ENCODE results near the gene KCNAB2.
A peak's percentile ranks its signal among the peaks of the same experiment; 100 is the strongest.

KCNAB2 gene

DNA sequence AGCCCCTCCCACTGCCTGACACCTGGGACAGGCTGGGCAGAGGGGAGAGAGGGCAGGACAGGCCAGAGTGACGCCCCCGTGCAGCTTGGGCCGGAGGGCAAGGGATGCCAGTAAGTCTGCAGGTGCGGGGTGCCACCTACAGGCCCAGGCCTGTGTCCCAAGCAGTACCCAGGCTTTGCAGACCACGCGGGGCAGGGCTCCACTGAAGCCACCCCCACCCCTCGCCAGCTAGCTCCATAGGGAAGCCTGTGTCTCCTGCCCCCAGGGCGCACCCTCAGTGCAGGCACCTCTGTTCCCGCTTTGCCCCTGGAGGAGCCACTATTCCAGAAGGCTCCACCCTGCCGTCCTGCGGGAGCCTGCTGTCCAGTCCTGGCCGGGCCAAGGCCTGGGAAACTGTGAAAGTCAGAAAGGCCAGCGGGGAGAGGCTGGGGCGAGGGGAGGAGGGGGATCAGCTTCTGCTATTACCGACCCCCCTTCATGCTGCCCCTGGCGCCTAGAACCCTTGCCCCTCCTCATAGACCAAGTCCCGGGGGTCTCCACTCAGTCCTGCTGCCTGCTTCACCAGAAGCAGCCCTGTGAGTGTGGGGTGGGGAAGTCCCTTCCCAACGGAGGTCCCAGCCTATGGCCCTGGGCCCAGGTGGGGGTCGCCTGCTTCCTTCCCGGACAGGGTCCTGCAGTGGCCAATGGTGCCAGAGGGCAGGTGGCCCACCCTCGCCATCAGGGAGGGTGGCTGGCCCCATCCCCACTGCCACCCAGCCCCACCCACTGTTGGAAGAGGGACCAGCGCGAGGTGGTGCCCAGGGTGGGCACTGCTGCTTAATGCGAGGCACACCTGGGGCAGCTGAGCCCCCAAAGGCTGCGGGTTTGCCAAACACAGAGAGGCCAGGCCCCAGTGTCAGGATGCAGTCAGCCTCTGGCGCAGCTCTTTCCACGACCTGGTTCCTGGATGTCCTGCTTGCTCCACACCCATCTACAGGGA lies 54.4 kb downstream of the KCNAB2 start:
- no peak for DNase-seq

DNA sequence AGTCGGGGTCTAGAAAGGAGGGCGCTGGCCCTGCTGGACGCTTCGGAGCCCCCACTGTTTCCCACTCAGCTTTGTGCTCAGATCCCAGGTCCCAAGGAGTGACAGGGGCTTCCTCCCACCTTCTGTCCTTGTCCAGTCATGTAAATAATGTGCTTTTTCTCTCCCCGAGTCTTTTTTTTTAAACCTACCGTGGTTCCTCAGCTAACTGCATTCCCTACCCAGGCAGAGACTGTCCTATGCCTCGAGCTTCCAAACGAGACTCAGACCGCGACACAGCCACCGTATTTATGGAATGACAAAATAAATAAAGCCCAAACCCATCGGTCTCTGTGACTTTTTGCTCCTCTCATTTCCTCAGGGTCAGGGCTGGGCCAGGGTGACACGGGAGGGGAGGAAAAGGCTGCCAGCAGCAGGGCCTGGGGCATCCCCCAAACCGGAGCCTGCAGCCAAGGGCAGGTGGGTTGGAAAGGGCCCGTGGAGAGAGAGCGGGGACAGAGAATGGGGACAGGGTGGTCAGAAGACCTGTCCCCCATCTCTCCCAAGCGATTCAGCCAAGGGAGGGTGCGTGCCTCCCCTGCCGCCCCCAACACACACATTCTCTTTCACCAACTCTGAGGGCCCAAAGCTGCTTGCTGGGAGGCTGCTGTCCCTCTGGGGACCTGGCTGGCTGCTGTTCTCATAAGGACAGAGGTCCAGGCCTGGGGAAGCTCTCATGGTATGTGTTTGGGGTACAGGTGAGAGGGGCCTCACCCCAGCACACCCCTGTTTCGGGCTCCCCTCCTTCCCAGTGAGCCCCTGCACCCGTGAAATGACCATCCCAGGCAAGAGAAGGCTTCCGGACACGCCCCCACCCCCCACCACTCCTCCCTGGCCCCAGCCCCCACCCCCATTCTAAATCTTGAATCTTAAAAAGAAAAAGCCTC lies 55.4 kb downstream of the KCNAB2 start:
- DNase-seq = no peak

DNA sequence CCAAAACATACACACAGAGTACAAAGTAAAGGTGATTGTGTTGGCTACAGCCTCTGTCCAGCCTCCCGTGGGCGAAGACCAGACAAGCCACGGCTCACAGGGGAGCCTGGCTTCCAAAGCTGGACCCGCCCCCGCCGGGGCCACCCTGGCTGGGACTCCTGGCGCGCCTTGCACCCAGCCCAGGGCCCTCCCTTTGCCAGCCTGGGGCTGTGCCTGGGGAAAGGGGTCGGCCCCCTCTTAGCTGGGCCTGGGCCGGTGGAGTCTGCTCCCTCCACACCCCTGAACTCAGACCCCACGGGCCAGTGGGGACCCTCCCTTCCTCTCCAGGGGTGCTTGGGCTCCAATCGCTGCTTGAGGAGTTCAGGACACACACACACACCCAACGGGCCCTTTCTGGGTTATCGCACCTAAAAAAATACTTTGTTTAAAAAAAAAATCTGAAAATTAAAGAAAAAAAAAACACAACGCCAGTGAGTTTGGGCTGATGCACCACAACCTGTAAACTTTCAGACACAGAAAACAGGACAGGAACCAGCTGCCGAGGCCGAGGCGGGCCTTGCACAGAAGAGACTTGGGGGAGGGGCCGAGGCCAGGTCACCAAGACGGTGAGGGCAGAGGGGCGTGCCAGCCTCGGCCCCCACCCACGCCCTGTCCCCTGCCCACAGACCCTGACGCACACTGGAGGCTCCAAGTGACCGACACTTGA lies 56.3 kb downstream of the KCNAB2 start:
- no peak for DNase-seq

DNA sequence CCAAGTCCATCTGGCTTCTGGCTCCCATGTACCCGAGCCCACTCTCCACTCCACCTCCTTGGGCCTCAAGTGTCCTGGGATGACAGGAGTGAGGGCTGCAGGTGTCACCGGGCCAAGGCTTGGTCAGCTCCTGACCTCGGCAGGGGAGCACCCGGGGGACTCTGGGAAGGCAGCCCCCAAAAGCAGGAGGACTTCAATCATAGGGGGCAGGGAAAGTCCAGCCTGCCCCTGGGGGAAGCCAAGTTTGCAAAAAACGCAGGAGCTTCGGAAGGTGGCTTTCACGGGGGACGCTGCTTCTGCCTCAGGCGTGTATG lies 56.8 kb downstream of the KCNAB2 start:
- no peak for DNase-seq

DNA sequence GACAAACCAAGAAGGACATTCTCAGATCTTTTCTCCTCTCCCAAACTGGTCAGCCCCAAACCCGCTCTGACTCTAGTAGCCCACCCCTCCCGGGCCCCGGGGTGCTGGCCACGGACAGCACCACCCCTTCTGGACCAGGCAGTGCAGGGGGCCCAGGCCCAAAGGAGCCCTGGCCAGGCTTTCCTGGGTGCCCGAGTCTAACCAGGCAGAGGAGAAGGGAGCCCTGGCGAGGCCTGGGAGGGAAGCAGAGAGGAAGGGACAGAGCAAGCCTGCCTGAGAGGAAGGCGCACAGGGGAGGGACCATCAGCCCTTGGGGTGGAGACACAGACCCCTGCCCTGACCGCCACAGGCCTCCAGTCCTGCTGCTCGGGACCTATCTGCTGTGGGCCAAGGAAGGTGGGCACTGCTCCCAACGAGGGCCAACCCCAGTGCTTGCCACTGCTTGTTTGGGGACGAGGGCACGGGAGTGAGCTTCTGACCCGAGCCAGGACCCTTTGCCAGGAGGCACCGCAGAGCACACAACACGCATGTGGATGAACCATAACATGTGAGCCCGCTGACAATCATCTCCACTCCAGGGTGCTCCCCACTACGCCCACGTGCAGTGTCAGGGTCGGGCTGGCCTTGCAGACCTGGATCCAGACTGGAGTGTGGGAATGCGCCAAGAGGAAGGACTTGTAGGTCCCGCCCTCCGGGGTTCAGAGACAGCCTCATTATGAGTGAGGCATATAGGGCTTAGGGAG lies 57.6 kb downstream of the KCNAB2 start:
- no peak for DNase-seq

DNA sequence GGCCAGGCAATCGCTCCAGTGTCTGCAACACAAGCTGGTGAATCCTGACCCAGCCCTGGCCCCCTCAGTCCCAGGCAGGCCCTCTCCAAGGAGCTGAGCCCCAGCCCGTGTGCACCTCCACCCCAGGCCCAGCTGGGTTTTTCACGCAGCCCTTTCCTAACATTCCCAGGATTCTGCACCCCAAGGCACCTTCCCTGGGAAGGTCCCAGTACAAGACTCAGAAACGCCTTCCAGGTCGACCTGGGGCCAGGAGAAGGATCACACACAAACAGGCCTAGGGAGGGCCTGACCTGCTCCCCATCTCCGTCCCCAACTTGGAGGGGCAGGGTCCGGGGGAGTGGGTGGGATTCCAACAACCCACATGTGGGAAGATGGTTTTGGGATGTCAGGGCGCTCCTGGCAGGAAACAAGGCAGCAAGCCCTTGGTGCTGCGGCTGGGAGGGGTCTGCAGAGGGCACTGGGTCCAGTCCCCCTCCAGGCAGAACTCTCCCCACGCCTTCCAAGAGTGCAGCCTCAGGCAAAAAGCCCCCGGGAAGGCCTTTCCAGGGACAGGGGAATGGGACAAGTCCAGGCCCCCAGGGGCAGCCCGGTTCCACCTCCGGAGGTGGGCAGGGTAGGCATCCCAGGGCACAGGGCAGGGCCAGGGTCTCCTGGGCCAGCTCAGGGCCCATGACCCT lies 58.3 kb downstream of the KCNAB2 start:
- no peak for DNase-seq

DNA sequence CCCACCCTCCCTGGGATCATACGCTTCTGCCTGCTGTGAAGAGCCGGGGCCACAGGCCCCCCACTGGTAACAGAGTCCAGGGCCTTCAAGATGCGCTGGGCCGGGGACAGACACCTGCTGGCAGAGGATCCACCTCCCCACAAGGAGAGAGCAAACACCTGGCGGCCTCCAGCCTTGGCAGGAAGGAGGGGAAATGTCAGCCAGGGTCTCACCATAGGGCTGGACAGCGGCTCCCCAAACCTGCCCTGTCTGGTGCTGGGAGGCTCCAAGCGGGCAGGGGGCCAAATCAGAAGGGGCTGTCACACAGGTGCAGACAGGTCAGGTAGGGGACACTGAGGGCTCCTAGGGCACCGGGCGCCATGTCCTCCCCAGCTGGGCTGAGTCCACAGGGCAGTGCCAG lies 58.9 kb downstream of the KCNAB2 start:
- DNase-seq = no peak

DNA sequence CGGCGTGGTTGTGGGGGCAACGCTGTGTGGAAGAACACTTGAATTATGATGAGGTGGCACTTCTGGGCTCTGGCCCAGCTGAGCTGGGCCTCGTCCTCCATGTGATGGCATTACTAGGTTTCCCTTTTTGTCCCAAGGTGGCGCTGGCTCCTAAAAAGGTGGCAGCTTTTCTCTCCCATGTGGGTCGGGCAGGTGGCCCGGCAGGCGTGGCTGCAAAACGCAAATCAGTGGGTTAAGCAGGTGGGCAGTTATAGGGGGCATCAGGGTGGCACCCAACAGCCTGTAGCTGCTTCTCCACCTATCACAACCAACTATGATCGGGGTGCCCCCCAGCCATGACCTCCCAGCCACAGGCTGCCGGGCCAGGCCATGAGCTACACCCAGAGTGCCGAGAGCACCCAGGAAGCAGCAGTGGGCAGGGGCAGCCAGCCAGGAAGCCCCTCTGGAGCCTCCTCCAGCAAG lies 59.6 kb downstream of the KCNAB2 start:
- DNase-seq = no peak

DNA sequence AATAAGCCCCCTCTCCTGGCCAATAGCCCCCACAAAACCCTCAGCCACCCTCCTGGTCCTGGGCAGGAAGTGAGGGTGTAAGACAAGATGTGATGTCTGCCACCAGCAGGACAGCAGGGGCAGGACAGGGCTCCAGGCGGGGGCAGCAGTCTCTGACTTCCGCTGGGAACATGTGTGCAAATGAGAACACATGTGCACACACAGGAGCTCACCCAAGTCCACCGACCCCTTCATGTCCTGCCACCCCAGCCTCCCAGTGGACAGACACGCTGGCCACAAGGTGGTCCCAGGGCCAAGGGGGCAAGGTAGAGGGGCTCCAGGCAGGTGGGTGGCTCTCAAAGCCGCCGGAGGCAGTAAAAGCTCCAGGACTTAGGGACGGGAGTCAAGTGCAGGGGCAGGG lies 60.1 kb downstream of the KCNAB2 start:
- no peak for DNase-seq

DNA sequence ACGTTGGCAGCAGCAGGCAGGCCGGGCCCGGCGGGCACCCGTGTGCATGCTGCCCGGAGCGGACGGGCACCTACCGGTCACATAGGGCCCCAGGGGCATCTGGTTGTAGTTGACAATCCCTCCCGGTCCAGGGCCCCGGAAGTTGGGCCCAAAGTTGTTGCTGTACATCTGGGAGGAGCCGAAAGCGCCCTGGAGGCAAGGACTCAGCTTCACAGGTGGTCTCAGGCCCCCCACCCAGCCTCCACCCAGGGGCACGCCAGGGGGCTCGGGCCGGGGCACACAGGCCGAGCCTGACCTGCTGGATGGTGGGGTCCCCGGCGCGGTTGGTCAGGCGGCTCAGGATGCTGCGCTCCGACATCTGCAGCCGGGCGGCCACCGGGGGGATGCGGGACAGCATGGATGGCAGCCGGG lies 60.6 kb downstream of the KCNAB2 start:
- DNase-seq = no peak

DNA sequence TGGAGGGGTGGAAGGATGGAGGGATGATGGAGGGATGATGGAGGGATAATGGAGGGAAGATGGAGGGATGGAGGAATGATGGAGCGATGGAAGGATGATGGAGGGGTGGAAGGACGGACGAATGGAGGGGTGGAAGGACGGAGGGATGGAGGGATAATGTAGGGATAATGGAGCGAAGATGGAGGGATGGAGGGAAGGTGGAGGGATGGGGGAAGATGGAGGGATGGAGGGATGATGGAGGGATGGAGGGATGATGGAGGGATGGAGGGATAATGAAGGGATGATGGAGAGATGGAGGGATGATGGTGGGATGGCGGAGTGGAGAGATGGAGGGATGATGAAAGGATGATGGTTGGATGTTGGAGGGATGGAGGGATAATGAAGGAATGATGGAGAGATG lies 61.3 kb downstream of the KCNAB2 start:
- no peak for DNase-seq

DNA sequence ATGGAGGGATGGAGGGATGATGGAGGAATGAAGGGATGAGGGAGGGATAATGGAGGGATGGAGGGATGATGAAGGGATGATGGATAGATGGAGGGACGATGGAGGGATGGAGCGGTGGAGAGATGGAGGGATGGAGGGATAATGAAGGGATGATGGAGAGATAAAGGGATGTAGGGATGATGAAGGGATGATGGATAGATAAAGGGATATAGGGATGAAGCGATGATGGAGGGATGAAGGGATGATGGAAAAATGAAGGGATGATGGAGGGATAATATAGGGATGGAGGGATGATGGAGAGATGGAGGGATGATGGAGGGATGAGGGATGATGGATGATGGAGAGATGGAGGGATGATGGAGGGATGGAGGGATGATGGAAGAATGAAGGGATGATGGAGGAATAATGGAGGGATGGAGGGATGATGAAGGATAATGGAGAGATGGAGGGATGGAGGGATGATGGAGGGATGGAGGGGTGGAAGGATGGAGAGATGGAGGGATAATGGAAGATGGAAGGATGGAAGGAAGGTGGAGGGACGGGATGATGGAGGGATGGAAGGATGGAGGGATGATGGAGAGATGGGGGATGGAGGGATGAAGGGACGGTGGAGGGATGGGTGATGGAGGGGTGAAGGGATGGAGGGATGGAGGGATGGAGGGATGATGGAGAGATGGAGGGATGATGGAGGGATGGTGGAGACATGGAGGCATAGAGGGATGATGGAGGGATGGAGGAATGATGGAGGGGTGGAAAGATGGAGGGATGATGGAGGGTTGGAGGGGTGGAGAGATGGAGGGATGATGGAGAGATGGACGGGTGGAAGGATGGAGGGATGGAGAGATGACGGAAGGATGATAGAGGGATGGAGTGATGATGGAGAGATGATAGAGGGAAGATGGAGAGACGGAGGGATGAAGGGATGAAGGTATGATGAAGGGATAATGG lies 62.0 kb downstream of the KCNAB2 start:
- no peak for DNase-seq

DNA sequence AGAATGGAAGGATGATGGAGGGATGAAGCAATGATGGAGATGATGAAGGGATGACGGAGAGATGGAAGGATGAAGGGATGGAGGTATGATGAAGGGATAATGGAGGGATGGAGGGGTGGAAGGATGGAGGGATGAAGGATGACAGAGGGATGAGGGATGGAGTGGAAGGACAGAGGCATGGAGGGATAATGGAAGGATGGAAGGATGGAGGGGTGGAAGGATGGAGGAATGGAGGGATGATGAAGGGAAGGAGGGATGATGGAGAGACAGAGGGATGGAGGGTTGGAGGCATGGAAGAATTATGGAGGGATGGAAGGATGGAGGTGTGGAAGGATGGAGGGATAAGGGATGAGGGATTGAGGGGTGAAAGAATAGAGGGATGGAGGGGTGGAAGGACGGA lies 62.8 kb downstream of the KCNAB2 start:
- no peak for DNase-seq

DNA sequence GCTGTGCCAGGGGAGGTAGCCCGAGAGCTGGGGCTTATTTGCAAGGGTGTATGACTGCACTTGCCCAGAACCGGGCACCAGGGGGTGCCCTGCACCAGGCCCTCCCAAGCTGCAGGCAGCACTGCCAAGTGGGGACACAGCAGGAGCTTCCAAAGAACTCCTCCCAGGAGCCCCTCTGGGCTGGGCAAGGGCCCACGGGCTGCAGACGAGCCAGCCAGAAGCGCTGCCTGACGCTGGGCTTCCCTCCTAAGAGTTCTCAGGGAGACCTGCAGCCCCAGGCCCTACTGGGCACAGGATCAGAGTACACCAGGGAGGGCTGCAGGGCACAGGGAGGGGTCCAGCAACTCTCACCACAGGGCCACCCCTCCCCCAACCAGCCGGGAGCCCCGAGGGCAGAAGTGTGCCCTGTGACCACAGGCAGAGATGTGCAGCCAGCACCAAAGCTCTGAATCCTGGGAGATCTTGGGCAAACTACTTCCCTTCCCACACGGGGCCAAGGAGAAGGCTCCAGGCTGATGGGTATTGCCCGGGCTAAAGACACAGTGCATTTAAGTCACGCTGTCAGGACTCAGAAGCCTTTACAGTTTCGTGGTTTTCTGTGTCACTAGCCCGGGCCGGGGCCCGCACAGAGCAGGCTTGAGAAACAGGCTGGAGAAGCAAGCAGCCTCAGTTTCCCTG lies 63.4 kb downstream of the KCNAB2 start:
- peak; percentile 9 for DNase-seq

DNA sequence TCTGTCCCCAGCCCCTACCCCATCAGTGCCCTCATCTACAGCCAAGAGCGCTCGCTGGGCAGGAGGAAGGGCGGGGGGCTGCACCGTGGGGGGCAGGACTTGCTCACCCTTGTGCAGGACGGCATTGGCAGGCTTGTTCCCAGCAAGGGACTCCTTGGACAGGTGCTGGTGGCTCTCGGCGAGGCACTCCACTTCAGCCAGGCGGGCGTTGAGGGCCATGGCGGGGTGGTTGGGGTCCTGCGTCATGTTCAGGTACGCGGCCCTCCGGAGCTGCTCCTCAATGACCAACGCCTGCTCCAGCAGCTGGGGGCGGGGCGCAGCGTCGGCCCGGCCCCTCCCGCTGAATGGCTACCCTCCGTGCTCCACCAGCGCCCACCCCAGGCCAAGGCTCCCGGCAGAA lies 64.0 kb downstream of the KCNAB2 start:
- no peak for DNase-seq

DNA sequence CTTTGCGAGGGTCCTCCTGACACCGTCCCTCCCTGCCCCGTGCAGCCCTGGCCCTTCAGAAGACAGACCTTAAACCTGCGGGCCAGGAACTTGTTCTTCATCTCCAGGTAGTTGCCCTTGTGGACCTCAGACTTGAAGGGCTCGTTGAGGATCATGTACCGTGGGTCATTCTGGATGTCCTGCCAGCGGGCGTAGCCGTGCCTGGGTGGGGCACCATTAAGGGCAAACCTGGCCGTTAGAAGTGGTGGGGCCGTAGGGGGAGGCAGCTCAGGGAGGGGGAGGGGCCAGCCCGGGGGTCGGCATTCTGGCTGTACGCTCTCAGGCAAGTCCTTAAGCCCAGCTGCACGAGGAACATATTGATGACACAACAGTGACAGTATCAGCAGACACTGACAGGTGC lies 64.6 kb downstream of the KCNAB2 start:
- DNase-seq = no peak

DNA sequence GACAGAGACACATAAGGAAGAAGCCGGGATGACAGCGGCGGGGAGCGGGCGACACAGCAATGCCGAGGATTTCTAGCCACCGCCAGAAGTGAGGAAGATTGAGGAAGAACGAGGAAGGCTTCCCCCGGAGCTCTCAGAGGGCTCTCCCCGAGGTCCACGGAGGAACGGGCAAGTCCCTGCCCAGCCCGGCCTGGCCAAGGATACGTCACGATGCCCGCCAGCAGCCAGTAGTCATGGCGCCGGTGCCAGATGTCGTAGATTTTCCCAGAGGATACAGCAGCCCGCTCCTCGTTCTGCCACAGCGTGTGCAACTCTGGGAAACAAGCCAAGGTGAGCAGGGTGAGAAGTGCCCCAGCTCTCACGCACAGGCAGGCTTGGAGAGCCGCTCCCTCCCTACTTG lies 65.9 kb downstream of the KCNAB2 start:
- DNase-seq = no peak

DNA sequence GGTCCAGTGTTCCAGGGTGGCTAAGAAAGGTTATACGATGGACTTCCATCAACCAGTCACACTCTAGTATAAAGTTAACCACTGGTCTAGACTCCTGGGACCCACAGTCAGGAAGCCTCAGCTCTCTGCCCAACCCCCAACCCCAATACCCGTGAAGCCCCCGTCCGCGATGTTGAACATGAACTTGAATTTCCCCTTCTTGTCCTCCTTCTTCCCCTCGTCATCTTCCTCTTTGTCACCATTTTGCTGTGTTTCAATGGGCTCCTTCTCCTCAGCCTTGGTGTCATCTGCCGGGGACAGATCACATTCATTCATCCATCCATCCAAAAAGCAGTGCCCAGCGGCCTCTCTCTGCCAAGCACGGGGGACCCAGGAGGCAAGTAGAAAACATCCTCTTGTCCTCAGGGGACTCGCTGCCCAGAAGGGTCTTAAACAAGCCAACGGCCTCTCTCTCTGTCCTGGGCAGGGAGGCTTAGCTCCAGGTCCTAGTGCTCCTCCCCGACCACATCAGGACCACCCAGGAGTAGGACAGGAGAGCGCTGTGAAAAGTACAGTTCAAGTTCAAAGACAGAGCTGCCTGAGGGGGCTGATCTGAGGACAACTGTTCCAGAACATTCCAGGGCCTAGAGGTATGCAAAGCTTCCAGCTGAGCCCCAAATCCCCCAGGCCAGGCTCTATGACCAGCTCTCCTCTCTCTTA lies 66.5 kb downstream of the KCNAB2 start:
- DNase-seq = no peak

DNA sequence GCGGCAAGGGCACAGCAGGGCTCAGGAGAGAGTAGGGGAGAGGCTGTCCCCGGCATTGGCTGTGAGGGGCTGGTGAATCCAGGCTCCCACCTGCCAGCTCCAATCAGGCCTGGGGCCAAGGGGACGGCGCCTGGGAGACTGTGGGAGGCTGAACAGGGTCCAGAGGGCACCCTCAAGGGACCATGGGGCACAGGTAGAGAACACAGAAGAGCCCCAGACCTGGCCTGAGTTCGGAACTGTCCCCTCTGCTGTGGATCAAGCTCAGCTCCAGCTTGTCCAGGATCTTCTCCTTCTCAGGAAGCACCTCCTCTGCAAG lies 67.0 kb downstream of the KCNAB2 start:
- DNase-seq = no peak

DNA sequence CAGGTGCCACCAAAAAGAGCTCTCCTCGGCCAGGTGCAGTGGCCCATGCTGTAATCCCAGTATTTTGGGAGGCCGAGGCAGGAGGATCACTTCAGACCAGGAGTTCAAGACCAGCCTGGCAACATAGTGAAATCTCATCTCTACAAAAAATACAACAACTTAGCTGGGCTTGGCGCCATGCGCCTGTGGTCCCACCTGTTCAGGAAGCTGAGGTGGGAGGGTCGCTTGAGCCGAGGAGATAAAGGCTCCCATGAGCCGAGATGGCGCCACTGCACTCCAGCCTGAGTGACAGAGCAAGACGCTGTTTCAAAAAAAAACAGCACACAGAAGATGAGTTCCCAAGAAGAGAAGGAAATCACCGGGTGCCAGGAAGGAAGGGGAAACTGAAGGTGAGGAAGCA lies 67.4 kb downstream of the KCNAB2 start:
- no peak for DNase-seq
